ENCODE results near the gene SHC2.

SHC2 gene

GRCh38 chr19:496986-497385 lies 36.2 kb upstream of the SHC2 start:
- DNase-seq (ENCODE audit: low read depth, low spot score), result no peak
- H3K4me3 ChIP-seq (ENCODE audit: low read depth, low read length), result no peak overlapping the region
- no peak for TF ChIP-seq CTCF (IDR thresholded peaks at IDR 0.05; ENCODE audit: low read depth, low read length)
- in situ Hi-C loops (cut with HindIII; ENCODE audit: low sequenced_read_pairs), result no loop called here

GRCh38 chr19:496112-496665 lies 35.4 kb upstream of the SHC2 start, which contains the start of gene MADCAM1:
TSS of gene MADCAM1 (plus strand) at chr19:496486. CDS start at chr19:496500, 14 bp downstream.
- no peak within 1 kb of the TSS for H3K4me3 ChIP-seq (ENCODE audit: low read depth, low read length)
- no peak for DNase-seq (ENCODE audit: low read depth, low spot score)
- in situ Hi-C loops (cut with HindIII; ENCODE audit: low sequenced_read_pairs), result no loop called here
- TF ChIP-seq CTCF (IDR thresholded peaks at IDR 0.05; ENCODE audit: low read depth, low read length), result no peak

GRCh38 chr19:495402-496111 lies 34.7 kb upstream of the SHC2 start:
- no peak overlapping the region for H3K4me3 ChIP-seq (ENCODE audit: low read depth, low read length)
- TF ChIP-seq CTCF (IDR thresholded peaks at IDR 0.05; ENCODE audit: low read depth, low read length), result peak; percentile 78
- in situ Hi-C loops (cut with HindIII; ENCODE audit: low sequenced_read_pairs), result no loop called here
- DNase-seq (ENCODE audit: low read depth, low spot score), result peak; percentile 20

GRCh38 chr19:495081-495401 lies 34.2 kb upstream of the SHC2 start:
- in situ Hi-C loops (cut with HindIII; ENCODE audit: low sequenced_read_pairs), result no loop called here

GRCh38 chr19:494171-495080 lies 33.6 kb upstream of the SHC2 start:
- in situ Hi-C loops (cut with HindIII; ENCODE audit: low sequenced_read_pairs), result no loop called here
- no peak for DNase-seq (ENCODE audit: low read depth, low spot score)
- H3K4me3 ChIP-seq (ENCODE audit: low read depth, low read length), result no peak overlapping the region
- TF ChIP-seq CTCF (IDR thresholded peaks at IDR 0.05; ENCODE audit: low read depth, low read length), result no peak

More at GRCh38 chr19:495081-495401, 34.2 kb upstream of the SHC2 start:
- no peak overlapping the region for H3K4me3 ChIP-seq (ENCODE audit: low read depth, low read length)
- no peak for TF ChIP-seq CTCF (IDR thresholded peaks at IDR 0.05; ENCODE audit: low read depth, low read length)
- DNase-seq (ENCODE audit: low read depth, low spot score), result no peak

- H3K4me3 ChIP-seq (ENCODE audit: low read depth, low read length), result no peak overlapping the region
- no peak for DNase-seq (ENCODE audit: low read depth, low spot score)
- no peak for TF ChIP-seq CTCF (IDR thresholded peaks at IDR 0.05; ENCODE audit: low read depth, low read length)
- in situ Hi-C loops (cut with HindIII; ENCODE audit: low sequenced_read_pairs), result no loop called here
These were observed 32.7 kb upstream of the SHC2 start for GRCh38 chr19:493391-494170.

Measured in astrocyte of the spinal cord (primary cell).